Keratinocyte (primary cell): ENCODE measurements around the gene ANKHD1.

Experiments
- EZH2 ChIP-seq: IDR thresholded peaks from one replicate; pipeline ENCODE4 v1.6.1; 2012; ENCODE audit warnings: inconsistent platforms, mild to moderate bottlenecking, low read length, moderate library complexity
- TF ChIP-seq, protein P1 (sequence below), 3 experiments: IDR thresholded peaks in 1 of 3; conservative IDR thresholded peaks in 1 of 3; optimal IDR thresholded peaks in 1 of 3; 2 replicates in 2 of 3; 3 replicates in 1 of 3; pipeline versions ENCODE3 to v1.5.1; 2011; ENCODE audit warnings: low read length in 3 of 3, mild to moderate bottlenecking in 3 of 3, moderate library complexity in 2 of 3, control low read depth in 1 of 3, inconsistent platforms in 1 of 3; ENCODE audit not compliant: insufficient read depth in 2 of 3; ENCODE audit errors: extremely low read depth in 1 of 3

GRCh38 chr5:140402258-140403074 lies 833 bp downstream of the ANKHD1 start:
- TF ChIP-seq, protein P1, sequence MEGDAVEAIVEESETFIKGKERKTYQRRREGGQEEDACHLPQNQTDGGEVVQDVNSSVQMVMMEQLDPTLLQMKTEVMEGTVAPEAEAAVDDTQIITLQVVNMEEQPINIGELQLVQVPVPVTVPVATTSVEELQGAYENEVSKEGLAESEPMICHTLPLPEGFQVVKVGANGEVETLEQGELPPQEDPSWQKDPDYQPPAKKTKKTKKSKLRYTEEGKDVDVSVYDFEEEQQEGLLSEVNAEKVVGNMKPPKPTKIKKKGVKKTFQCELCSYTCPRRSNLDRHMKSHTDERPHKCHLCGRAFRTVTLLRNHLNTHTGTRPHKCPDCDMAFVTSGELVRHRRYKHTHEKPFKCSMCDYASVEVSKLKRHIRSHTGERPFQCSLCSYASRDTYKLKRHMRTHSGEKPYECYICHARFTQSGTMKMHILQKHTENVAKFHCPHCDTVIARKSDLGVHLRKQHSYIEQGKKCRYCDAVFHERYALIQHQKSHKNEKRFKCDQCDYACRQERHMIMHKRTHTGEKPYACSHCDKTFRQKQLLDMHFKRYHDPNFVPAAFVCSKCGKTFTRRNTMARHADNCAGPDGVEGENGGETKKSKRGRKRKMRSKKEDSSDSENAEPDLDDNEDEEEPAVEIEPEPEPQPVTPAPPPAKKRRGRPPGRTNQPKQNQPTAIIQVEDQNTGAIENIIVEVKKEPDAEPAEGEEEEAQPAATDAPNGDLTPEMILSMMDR (optimal IDR thresholded peaks at IDR 0.05 in 1 of 3, IDR thresholded peaks at IDR 0.05 in 1 of 3, conservative IDR thresholded peaks at IDR 0.05 in 1 of 3; ENCODE audit: extremely low read depth in 1 of 3, insufficient read depth in 2 of 3, low read length in 3 of 3) = no peak
- TF ChIP-seq EZH2 = no peak
